Small intestine (tissue), 7 donors: ENCODE measurements around the gene PIMREG. TPM values are rescaled to one million over a fixed set of nuclear protein-coding genes. Genes with fewer than 3 reads are reported as not detected.

Experiments
- DNase-seq, 2 donors: peaks; one replicate each; pipeline versions ENCODE4 v3.0.0 to v3.0.0-alpha.2; 2013
- FAIRE-seq: peaks from 2 replicates; lab custom pipeline; 2012; peaks lifted over from hg19 to GRCh38; lab: Jason Lieb, UNC
- H3K27ac ChIP-seq, 3 donors: one replicate each; pipeline ENCODE4 v1.5.1; 2013; ENCODE audit warnings: low read length in 2 of 3, mild to moderate bottlenecking in 2 of 3, control low read depth in 1 of 3, inconsistent platforms in 1 of 3, low read depth in 1 of 3, moderate library complexity in 1 of 3
- H3K27me3 ChIP-seq, 3 donors: one replicate each; pipeline ENCODE4 v1.6.1; 2013; ENCODE audit warnings: low read length in 3 of 3, inconsistent platforms in 1 of 3; ENCODE audit not compliant: control insufficient read depth in 3 of 3, insufficient read depth in 3 of 3
- H3K36me3 ChIP-seq, 3 donors: one replicate each; pipeline ENCODE4 v1.6.1; 2013; ENCODE audit warnings: low read length in 3 of 3, inconsistent platforms in 1 of 3, low read depth in 1 of 3, mild to moderate bottlenecking in 1 of 3, moderate library complexity in 1 of 3; ENCODE audit not compliant: control insufficient read depth in 3 of 3, insufficient read depth in 2 of 3
- H3K4me1 ChIP-seq, 3 donors: one replicate each; pipeline ENCODE4 v1.6.1; 2013; ENCODE audit warnings: low read length in 2 of 3, inconsistent platforms in 1 of 3, low read depth in 1 of 3, mild to moderate bottlenecking in 1 of 3, moderate library complexity in 1 of 3; ENCODE audit not compliant: control insufficient read depth in 3 of 3, insufficient read depth in 2 of 3
- H3K4me3 ChIP-seq, 3 donors: one replicate each; pipeline ENCODE4 v1.5.1; 2013; ENCODE audit warnings: low read length in 3 of 3, control low read depth in 1 of 3, inconsistent platforms in 1 of 3, low read depth in 1 of 3, mild to moderate bottlenecking in 1 of 3, moderate library complexity in 1 of 3
- H3K9me3 ChIP-seq, 2 donors: one replicate each; pipeline ENCODE4 v1.6.1; 2013; ENCODE audit warnings: low read depth in 1 of 2, low read length in 1 of 2; ENCODE audit not compliant: control insufficient read depth in 2 of 2, insufficient read depth in 1 of 2
- WGBS, 3 donors: extraction: QIAGEN DNeasy Blood & Tissue Kit; methylation state at CpG; one replicate each; pipeline ENCODE4 v1.1.7; 2013; 5-methylcytosine and 5-hydroxymethylcytosine counted together
- polyA plus RNA-seq, 4 donors: library from polyadenylated mRNA; stranded (reverse) in 3 of 4; unstranded in 1 of 4; fragments of 200-250 nt in 3 of 4; fragments of 120-200 nt in 1 of 4; gene quantifications; one replicate each; pipeline versions ENCODE4 v1.2.1 to v1.2.3, GENCODE V29; 2013
- donor health status: healthy with polysubstance abuse.
- donor health status: control.
- donor health status: control.
- donor health status: Bipolar disorder and iron deficiency.
- donor health status: healthy.

The PIMREG gene
- polyA plus RNA-seq, 4 donors, result 0.45 to 10.2 (median 4.6) TPM

DNA sequence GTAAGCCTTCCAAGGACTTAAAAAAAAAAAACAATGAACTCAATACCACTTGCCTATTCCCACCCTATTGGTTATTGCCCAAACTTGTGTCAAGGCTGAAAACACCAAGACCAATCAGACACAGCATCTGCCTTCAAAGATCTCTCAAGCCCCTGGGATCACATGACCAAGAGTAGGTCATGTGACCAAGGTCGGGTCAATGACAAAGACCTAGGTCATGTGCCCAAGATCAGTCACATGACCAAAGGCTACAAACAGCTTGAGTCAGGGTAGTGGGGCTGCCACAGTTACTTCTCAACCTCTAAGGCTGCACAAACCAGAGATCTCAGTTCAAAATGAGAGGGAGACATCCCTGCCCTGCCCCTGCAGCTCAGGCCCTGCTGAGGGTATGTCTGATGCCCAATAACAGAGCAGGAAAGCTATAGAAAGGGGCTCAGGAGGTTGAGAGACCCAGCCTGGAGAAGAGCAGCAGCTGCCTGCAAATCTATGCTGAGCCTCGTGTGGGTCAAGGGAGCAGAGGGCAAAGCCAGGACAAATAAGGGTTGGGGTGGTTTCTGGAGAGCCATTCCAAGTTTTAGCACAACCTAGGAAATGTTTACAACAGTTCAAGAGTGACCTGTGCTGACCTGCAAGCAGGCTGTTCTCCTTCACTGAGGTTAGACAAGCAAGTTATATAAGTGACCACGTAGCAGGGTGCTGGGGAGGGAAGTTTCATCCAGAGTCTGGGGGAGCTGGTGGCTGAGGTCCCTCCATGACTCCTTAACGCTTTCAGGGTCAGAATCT lies 48.8 kb downstream of the PIMREG start:
- no peak overlapping the region for H3K27ac ChIP-seq
- H3K27me3 ChIP-seq, result peaks cover 0 to 14% (median 0%) of the 10 kb centered on the region in 3 donors
- no peaks in the 10 kb centered on the region for H3K36me3 ChIP-seq
- H3K9me3 ChIP-seq, result no peaks in the 10 kb centered on the region
- no peak overlapping the region for H3K4me3 ChIP-seq
- no peaks in the 10 kb centered on the region for H3K4me1 ChIP-seq
- DNase-seq, result no peak
- 66 to 73% (median 71%) methylated on average over 4 of the region's 4 CpGs for WGBS, 3 donors
- no peak for FAIRE-seq

DNA sequence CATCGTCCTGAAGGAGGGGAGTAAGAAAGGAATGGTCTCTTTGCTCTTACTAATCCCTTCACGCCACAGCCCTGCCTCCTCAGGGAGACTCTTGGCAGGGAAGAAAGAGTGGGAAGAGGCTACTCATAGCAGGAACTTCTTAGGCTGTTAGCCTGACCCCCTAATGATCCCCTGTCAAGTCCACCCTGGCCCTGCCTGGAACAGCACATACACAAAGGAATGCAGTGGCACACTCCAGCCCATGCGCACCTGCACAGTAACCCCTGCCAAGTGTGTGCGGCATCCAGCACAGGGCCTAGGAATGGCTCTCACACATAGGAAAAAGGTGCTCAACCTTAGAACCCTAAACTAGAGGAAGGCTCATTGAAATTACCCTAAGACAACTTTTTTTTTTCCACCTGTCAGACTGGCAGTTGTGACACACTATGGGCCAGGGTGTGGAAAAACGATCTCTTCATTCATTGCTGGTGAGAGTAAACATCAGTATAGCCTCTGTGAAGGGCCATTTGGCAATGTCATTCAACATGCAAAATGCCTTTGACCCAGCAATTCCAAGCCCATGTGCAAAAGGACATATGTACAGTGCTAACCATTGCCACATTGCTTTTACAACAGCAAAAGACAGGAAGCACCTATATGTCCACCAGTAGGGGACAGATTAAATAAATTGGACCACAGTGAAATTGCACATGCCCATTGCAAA lies 50.1 kb downstream of the PIMREG start:
- H3K36me3 ChIP-seq, result no peaks in the 10 kb centered on the region
- no peaks in the 10 kb centered on the region for H3K9me3 ChIP-seq
- no peaks in the 10 kb centered on the region for H3K4me1 ChIP-seq
- WGBS, 3 donors, result 71 to 78% (median 74%) methylated on average over 5 of the region's 5 CpGs
- H3K27ac ChIP-seq, result no peak overlapping the region
- no peak overlapping the region for H3K4me3 ChIP-seq
- FAIRE-seq (no peak), DNase-seq (no peak)
- peaks cover 0 to 14% (median 0%) of the 10 kb centered on the region in 3 donors for H3K27me3 ChIP-seq

DNA sequence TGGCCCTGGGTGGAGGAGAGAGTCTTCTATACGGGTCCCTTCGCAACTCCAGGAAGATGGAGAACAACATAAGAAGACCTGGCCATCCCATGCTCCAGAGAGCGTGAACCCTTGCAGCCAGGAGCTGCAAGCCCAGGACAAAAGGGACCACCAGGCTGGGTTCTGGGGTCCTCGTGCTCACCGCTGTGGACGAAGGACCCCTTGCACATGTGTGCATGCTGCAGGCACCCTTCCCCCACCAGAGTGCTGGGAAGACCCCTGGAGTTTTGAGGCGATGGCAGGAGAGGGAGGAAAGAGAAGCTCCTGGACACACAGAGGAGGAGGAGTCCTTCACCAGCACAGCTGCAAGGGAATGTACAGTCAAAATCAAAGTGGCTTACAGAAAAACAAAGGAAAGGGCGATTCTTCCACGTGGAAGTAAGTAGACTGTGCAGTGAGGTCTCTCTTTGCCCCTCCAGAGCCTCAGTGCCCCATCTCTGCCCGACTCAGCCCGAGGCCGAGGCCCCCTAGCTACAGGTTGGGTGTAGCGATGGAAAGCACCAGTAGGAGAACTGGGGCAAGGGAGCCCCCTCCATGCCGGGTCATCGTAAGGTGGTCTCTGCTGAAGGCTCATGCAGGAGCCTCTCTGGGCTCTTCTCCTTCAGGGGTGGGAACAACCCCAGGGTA lies 51.3 kb downstream of the PIMREG start:
- no peak for DNase-seq
- FAIRE-seq, result no peak

GRCh38 chr17:6496116-6496481 lies 51.8 kb downstream of the PIMREG start:
- WGBS, 3 donors, result 14 to 38% (median 27%) methylated on average over 8 of the region's 8 CpGs
- no peak for FAIRE-seq

More for the DNA sequence above, 51.3 kb downstream of the PIMREG start:
- H3K9me3 ChIP-seq, result no peaks in the 10 kb centered on the region
- H3K36me3 ChIP-seq, result no peaks in the 10 kb centered on the region
- 56 to 69% (median 63%) methylated on average over 15 of the region's 15 CpGs for WGBS, 3 donors
- peaks cover 0 to 14% (median 0%) of the 10 kb centered on the region in 3 donors for H3K27me3 ChIP-seq
- H3K4me1 ChIP-seq, result no peaks in the 10 kb centered on the region
- no peak overlapping the region for H3K4me3 ChIP-seq
- H3K27ac ChIP-seq, result no peak overlapping the region

GRCh38 chr17:6496640-6497441 lies 52.6 kb downstream of the PIMREG start:
- no peak for DNase-seq
- WGBS, 3 donors, result 57 to 74% (median 66%) methylated on average over 15 of the region's 15 CpGs
- no peak for FAIRE-seq

More at GRCh38 chr17:6496116-6496481, 51.8 kb downstream of the PIMREG start:
- no peak for DNase-seq
- no peaks in the 10 kb centered on the region for H3K4me1 ChIP-seq
- no peak overlapping the region for H3K27ac ChIP-seq
- no peaks in the 10 kb centered on the region for H3K9me3 ChIP-seq
- peaks cover 0 to 14% (median 0%) of the 10 kb centered on the region in 3 donors for H3K27me3 ChIP-seq
- no peaks in the 10 kb centered on the region for H3K36me3 ChIP-seq
- H3K4me3 ChIP-seq, result no peak overlapping the region

DNA sequence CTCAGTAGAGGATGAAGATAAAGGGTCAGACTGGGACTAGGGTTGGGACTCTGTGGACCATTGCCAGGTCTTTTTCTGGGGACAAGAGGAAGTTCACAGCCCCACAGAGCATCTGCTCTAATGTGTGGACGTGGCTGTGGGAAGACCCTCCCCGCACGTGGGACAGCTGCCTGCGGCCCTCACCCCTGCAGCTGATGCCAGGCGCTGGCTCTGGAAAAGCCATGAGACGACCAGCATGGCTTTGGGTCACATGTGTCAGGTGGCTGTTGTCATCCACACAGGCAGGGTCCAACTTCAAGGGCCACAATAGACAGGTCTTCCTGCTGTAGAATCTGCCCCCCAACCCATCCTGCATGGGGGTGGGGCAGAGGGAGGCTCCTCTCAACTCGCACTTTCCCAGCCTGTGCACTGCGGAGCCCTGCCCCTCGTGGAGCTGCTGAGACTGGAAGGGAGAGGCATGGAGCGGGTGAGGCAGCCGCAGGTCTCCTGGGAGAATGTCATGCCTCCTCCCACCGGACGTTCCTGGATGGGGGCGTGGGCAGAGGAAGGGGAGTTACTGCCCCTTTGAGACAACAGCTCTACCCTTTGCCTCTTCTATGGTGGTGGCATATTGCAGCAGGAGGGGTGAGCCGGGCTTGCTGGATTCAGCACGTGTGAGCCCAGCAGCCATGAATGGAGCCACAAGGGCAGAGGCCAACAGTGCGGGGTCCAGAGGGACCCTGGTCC lies 53.4 kb downstream of the PIMREG start:
- Histone ChIP-seq H3K4me1 (no peaks in the 10 kb centered on the region), H3K27me3 (peaks cover 0 to 14% (median 0%) of the 10 kb centered on the region in 3 donors), H3K4me3 (no peak overlapping the region), H3K9me3 (no peaks in the 10 kb centered on the region), H3K27ac (no peak overlapping the region), H3K36me3 (no peaks in the 10 kb centered on the region)
- FAIRE-seq (no peak), DNase-seq (no peak)
- WGBS, 3 donors, result 52 to 68% (median 58%) methylated on average over 16 to 17 of the region's 17 CpGs

More at GRCh38 chr17:6496640-6497441, 52.6 kb downstream of the PIMREG start:
- no peaks in the 10 kb centered on the region for H3K4me1 ChIP-seq
- no peak overlapping the region for H3K27ac ChIP-seq
- H3K36me3 ChIP-seq, result no peaks in the 10 kb centered on the region
- no peak overlapping the region for H3K4me3 ChIP-seq
- H3K27me3 ChIP-seq, result peaks cover 0 to 14% (median 0%) of the 10 kb centered on the region in 3 donors
- H3K9me3 ChIP-seq, result no peaks in the 10 kb centered on the region

DNA sequence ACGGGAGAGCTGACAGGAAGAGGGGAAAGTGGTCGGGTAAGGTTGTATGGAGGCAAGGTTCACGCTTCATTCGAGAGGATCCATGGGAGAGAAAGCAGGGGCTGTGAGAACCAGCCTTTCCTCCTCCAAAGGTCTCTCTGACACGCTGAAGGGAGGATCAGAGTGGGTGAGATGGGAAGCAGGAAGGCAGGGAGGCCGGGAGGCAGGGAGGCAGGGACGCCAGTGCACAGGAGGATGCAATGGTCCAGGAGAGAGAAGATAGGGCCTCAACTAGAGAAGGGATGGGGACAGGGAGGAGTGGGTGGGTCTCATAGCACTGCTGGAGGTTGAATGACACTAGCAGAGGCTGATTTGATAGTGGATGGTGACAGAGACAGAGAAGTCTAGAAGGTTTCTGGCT lies 54.1 kb downstream of the PIMREG start:
- 66 to 71% (median 69%) methylated on average over 7 of the region's 7 CpGs for WGBS, 3 donors
- no peak overlapping the region for H3K27ac ChIP-seq
- no peak overlapping the region for H3K4me3 ChIP-seq
- H3K9me3 ChIP-seq, result no peaks in the 10 kb centered on the region
- FAIRE-seq (no peak), DNase-seq (no peak)
- peaks cover 0 to 14% (median 0%) of the 10 kb centered on the region in 3 donors for H3K27me3 ChIP-seq
- H3K36me3 ChIP-seq, result peaks cover 0 to 2% (median 0%) of the 10 kb centered on the region in 3 donors
- H3K4me1 ChIP-seq, result no peaks in the 10 kb centered on the region
